Transverse colon (tissue), 4 donors: ENCODE data around the gene REV1. TPM values are rescaled to one million over a fixed set of nuclear protein-coding genes. Genes with fewer than 3 reads are reported as not detected.
"Not testable (repeated sequence)": the region's sequence is repeated elsewhere in the genome, so short reads cannot be mapped to it uniquely, and the experiment has no call there.

ENCODE experiments used
- DNase-seq: peaks from one replicate; pipeline ENCODE4 v3.0.0-alpha.2; 2019
- H3K27ac ChIP-seq, 4 donors: fragments of 200-600 bp; sonication (generic); 2 replicates each; pipeline ENCODE4 v1.5.1; 2016 to 2018; ENCODE audit warnings: inconsistent platforms in 4 of 4
- H3K27me3 ChIP-seq: fragments of 200-600 bp; sonication (generic); 2 replicates; pipeline ENCODE4 v1.5.1; 2017; ENCODE audit warnings: inconsistent platforms
- H3K36me3 ChIP-seq, 4 donors: fragments of 200-600 bp; sonication (generic); 2 replicates each; pipeline ENCODE4 v1.5.1; 2017 to 2019; ENCODE audit warnings: inconsistent platforms in 4 of 4
- H3K4me1 ChIP-seq, 4 donors: fragments of 200-600 bp; sonication (generic); 2 replicates each; pipeline ENCODE4 v1.5.1; 2017 to 2020; ENCODE audit warnings: inconsistent platforms in 4 of 4
- H3K4me3 ChIP-seq, 4 donors: fragments of 200-600 bp; sonication (generic); 1 replicate in 1 of 4; 2 replicates in 3 of 4; pipeline versions ENCODE4 v1.5.1 to v1.6.1; 2017 to 2019; ENCODE audit warnings: inconsistent platforms in 4 of 4
- H3K9me3 ChIP-seq, 2 donors: fragments of 200-600 bp; sonication (generic); 2 replicates each; pipeline ENCODE4 v1.5.1; 2017 to 2019; ENCODE audit warnings: inconsistent platforms in 2 of 2
- EP300 ChIP-seq: sonication (generic); formaldehyde crosslinking; IDR thresholded peaks from one replicate; pipeline ENCODE4 v1.6.1; 2017; ENCODE audit warnings: antibody characterized with exemption, low read depth
- POLR2A ChIP-seq: fragments of 450-650 bp; IDR thresholded peaks from one replicate; pipeline ENCODE4 v1.6.1; 2016; ENCODE audit warnings: antibody characterized with exemption, mild to moderate bottlenecking, moderate library complexity
- POLR2AphosphoS5 ChIP-seq, 3 donors: sonication (generic); formaldehyde crosslinking; IDR thresholded peaks; one replicate each; pipeline ENCODE4 v1.6.1; 2016; ENCODE audit warnings: antibody characterized with exemption in 3 of 3
- WGBS, 2 donors: methylation state at CpG; one replicate each; pipeline ENCODE4 v1.1.5; 2018; ENCODE audit warnings: low coverage in 1 of 2; 5-methylcytosine and 5-hydroxymethylcytosine counted together
- in situ Hi-C, 4 donors: fragments of 200-750 bp; cut with MboI; loops; one replicate each; pipeline versions ENCODE4 v1.15.0 to v1.15.1; 2017; ENCODE audit warnings: low sequenced_read_pairs in 3 of 4, low pct_ligation_motif_present in 1 of 4, low pct_unique_long_range_greater_than_20kb in 1 of 4
- intact Hi-C: fragments of 100-400 bp; cut with DNase I; formaldehyde crosslinking; loops from one replicate; pipeline ENCODE4 v1.15.1; 2023; ENCODE audit warnings: low total_unique reads
- total RNA-seq, 4 donors: library from RNA; depleted of rRNA; stranded (reverse); fragments of >200 nt; gene quantifications; one replicate each; pipeline ENCODE4 v1.1.0, GENCODE V29; 2016
- TF ChIP-seq, protein P1 (sequence below), 5 experiments: fragments of 200-600 bp in 3 of 5; fragments of 450-650 bp in 2 of 5; sonication (generic) in 3 of 5; IDR thresholded peaks; 1 replicate in 2 of 5; 2 replicates in 3 of 5; pipeline ENCODE4 v1.5.1; 2016 to 2017; ENCODE audit warnings: antibody characterized with exemption in 5 of 5, inconsistent platforms in 3 of 5, mild to moderate bottlenecking in 2 of 5, moderate library complexity in 1 of 5

The REV1 gene
- total RNA-seq, 4 donors from 2014 or later, result 23.2 to 199 (median 73.5) TPM

DNA sequence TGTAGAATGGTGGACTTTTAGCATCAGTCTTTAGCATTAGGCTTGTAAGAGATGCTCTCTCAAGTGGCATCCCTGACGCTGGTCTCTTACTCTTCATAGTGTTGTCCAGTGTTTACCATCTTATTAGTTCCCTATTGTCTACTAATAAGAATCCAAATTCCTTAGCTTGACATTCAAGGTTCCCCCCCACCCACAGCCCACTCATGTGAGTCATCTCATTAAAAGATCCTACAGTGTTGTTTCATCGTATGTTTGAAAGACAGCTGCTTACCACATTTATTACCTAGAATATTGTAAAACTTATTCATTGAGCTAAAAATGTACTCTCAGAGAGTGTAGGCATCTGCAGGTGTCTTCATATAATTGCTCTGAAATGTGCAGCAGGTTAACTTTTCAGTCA lies 124.2 kb downstream of the REV1 start:
- TF ChIP-seq POLR2A, result no peak
- no peak for TF ChIP-seq EP300
- TF ChIP-seq, protein P1, sequence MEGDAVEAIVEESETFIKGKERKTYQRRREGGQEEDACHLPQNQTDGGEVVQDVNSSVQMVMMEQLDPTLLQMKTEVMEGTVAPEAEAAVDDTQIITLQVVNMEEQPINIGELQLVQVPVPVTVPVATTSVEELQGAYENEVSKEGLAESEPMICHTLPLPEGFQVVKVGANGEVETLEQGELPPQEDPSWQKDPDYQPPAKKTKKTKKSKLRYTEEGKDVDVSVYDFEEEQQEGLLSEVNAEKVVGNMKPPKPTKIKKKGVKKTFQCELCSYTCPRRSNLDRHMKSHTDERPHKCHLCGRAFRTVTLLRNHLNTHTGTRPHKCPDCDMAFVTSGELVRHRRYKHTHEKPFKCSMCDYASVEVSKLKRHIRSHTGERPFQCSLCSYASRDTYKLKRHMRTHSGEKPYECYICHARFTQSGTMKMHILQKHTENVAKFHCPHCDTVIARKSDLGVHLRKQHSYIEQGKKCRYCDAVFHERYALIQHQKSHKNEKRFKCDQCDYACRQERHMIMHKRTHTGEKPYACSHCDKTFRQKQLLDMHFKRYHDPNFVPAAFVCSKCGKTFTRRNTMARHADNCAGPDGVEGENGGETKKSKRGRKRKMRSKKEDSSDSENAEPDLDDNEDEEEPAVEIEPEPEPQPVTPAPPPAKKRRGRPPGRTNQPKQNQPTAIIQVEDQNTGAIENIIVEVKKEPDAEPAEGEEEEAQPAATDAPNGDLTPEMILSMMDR (IDR thresholded peaks at IDR 0.05), result no peak
- no peak for TF ChIP-seq POLR2AphosphoS5 (IDR thresholded peaks at IDR 0.05)
- intact Hi-C loops (no loop called here), in situ Hi-C loops (no loop called here)
- no peaks in the 10 kb centered on the region for H3K9me3 ChIP-seq
- peaks cover 0 to 86% (median 22%) of the 10 kb centered on the region in 4 donors for H3K36me3 ChIP-seq
- 71% methylated on average over 2 of the region's 2 CpGs; no CpG with 5 or more reads in 1 of the 2 donors for WGBS, 2 donors
- DNase-seq, result no peak
- no peak overlapping the region for H3K27ac ChIP-seq
- H3K4me1 ChIP-seq, result no peaks in the 10 kb centered on the region
- H3K4me3 ChIP-seq, result no peak overlapping the region
- H3K27me3 ChIP-seq, result no peaks in the 10 kb centered on the region

DNA sequence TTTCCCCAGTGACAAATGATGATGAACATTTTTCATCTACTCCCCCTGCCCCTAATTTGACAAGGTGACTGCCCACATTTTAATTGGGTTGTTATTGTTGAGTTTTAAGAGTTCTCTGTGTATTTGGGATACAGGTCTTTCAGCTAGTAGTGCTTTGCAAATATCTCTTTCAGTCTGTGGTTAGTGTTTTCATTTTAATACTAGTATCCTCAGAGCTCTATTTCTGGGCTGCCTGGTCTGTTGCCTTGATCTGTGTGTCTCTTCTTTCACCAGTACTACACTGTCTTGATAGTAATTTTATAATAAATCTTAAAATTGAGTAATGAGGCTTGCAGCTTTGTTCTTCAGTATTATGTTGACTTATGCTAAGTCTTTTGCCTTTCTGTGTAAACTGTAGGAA lies 133.0 kb downstream of the REV1 start:
- Histone ChIP-seq H3K4me3 (no peak overlapping the region), H3K27me3 (no peaks in the 10 kb centered on the region), H3K4me1 (no peaks in the 10 kb centered on the region), H3K27ac (no peak overlapping the region), H3K9me3 (no peaks in the 10 kb centered on the region), H3K36me3 (peaks cover 0 to 12% (median 5%) of the 10 kb centered on the region in 4 donors)
- TF ChIP-seq EP300, result no peak
- TF ChIP-seq, protein P1 (IDR thresholded peaks at IDR 0.05), result no peak
- no peak for TF ChIP-seq POLR2A
- no peak for TF ChIP-seq POLR2AphosphoS5 (IDR thresholded peaks at IDR 0.05)
- in situ Hi-C loops (no loop called here), intact Hi-C loops (loop anchor here (5.0 kb wide), 1 partner anchor 1500 kb away; no protein-coding TSS in a partner anchor)
- no peak for DNase-seq

DNA sequence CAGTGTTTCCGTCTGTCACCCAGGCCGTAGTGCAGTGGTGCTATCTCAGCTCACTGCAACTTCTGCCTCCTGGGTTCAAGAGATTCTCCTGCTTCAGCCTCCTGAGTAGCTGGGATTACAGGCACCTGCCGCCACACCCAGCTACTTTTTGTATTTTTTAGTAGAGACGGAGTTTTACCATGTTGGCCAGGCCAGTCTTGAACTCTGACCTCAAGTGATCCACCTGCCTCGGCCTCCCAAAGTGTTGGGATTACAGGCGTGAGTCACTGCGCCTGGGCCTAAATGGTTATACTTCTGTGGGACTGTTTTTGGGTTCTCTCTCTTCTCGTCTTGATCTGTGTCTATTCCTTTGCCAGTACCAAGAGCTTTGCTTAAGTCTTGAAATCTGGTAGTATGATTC lies 135.0 kb downstream of the REV1 start:
- in situ Hi-C loops, H3K4me1 ChIP-seq: not testable (repeated sequence)

DNA sequence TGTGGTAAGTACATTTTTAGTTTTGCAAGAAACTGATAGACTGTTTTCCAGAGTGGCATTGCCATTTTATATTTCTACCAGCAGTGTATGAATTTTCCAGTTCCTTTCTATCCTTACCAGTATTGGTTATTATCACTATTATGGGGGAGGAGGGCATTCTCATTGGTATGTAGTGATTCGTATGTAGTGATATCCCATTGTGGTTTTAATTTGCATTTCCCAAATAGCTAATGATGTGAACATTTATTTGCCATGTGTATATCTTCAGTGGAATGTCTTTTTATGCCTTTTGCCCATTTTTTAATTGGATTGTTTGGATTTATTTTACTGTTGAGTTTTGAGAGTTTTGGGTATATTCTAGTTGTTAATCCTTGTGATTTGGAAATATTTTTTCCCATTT lies 135.7 kb downstream of the REV1 start:
- Histone ChIP-seq H3K27me3 (no peaks in the 10 kb centered on the region), H3K4me3 (no peak overlapping the region), H3K4me1 (peaks cover 0 to 8% (median 3%) of the 10 kb centered on the region in 4 donors), H3K27ac (no peak overlapping the region), H3K9me3 (no peaks in the 10 kb centered on the region), H3K36me3 (no peaks in the 10 kb centered on the region)
- DNase-seq, result no peak
- TF ChIP-seq, protein P1 (IDR thresholded peaks at IDR 0.05), result no peak
- TF ChIP-seq POLR2A, result no peak
- TF ChIP-seq EP300, result no peak
- TF ChIP-seq POLR2AphosphoS5 (IDR thresholded peaks at IDR 0.05), result no peak
- WGBS, 2 donors, result 63 to 68% methylated on average over 1 of the region's 1 CpG
- in situ Hi-C loops (no loop called here), intact Hi-C loops (no loop called here)

More for the DNA sequence above, 135.0 kb downstream of the REV1 start:
- H3K27me3 ChIP-seq, DNase-seq, H3K36me3 ChIP-seq, H3K4me3 ChIP-seq, H3K9me3 ChIP-seq, H3K27ac ChIP-seq: not testable (repeated sequence)
- 90 to 94% methylated on average over 4 to 8 of the region's 8 CpGs for WGBS, 2 donors
- intact Hi-C loops, result loop anchor here (5.0 kb wide), 1 partner anchor 1498 kb away; no protein-coding TSS in a partner anchor

Other genes with a start within 250 kb of the REV1 start
- not detected for gene LYG2, start 234.4 kb downstream of the REV1 start, total RNA-seq
- 1 to 10 TPM in 1 of 4 donors, not detected in 3; 1.5 TPM for gene LYG1, start 188.8 kb downstream of the REV1 start, total RNA-seq
- 10 to 100 TPM; 11.3 to 41.5 (median 33.2) TPM for gene TXNDC9, start 153.7 kb downstream of the REV1 start, total RNA-seq
- gene EIF5B, start 152.6 kb downstream of the REV1 start, total RNA-seq, result 10 to 100 TPM; 13.1 to 32.6 (median 20.6) TPM